RPMI8226 (cell line): ENCODE data around the gene ACAP3.

Experiments
- DNase-seq: peaks from one replicate; pipeline ENCODE4 v3.0.0-alpha.2; 2015

The ACAP3 gene

GRCh38 chr1:1284221-1285101 is 23.3 kb downstream of the ACAP3 start:
- DNase-seq, result no peak

- DNase-seq, result peak; percentile 54
Measured at GRCh38 chr1:1283821-1284220, 23.9 kb downstream of the ACAP3 start.

- no peak for DNase-seq
Measured at GRCh38 chr1:1282998-1283397, 24.7 kb downstream of the ACAP3 start.

- DNase-seq, result peak; percentile 70
Measured at GRCh38 chr1:1281533-1282321, 26.0 kb downstream of the ACAP3 start.

- no peak for DNase-seq
Measured at GRCh38 chr1:1280782-1281481, 26.8 kb downstream of the ACAP3 start.

GRCh38 chr1:1279028-1279427 is 28.7 kb downstream of the ACAP3 start:
- no peak for DNase-seq

- DNase-seq, result peak; percentile 48
Measured at GRCh38 chr1:1278620-1279019, 29.1 kb downstream of the ACAP3 start.

GRCh38 chr1:1275836-1276235 is 31.9 kb downstream of the ACAP3 start:
- DNase-seq, result no peak

- no peak for DNase-seq
Measured at GRCh38 chr1:1274931-1275431, 32.7 kb downstream of the ACAP3 start.

- DNase-seq, result no peak
Measured at GRCh38 chr1:1274299-1274930, 33.3 kb downstream of the ACAP3 start.

- DNase-seq, result peak; percentile 96
Measured at GRCh38 chr1:1273512-1274298, 34.0 kb downstream of the ACAP3 start, which contains the start of gene UBE2J2. TSS of gene UBE2J2 (minus strand) at chr1:1273854. CDS start at chr1:1267992, 5,862 bp downstream.

- DNase-seq, result no peak
Measured at GRCh38 chr1:1273209-1273511, 34.6 kb downstream of the ACAP3 start.

- peak; percentile 60 for DNase-seq
Measured at GRCh38 chr1:1272341-1273208, 35.2 kb downstream of the ACAP3 start.

GRCh38 chr1:1270813-1271212 is 36.9 kb downstream of the ACAP3 start:
- no peak for DNase-seq

- DNase-seq, result no peak
Measured at GRCh38 chr1:1268284-1268682, 39.4 kb downstream of the ACAP3 start.

- no peak for DNase-seq
Measured at GRCh38 chr1:1267488-1268283, 40.0 kb downstream of the ACAP3 start.

GRCh38 chr1:1264868-1265272 is 42.9 kb downstream of the ACAP3 start:
- DNase-seq, result no peak

- no peak for DNase-seq
Measured at GRCh38 chr1:1264026-1264425, 43.7 kb downstream of the ACAP3 start.

- DNase-seq, result no peak
Measured at GRCh38 chr1:1262758-1263157, 45.0 kb downstream of the ACAP3 start.

GRCh38 chr1:1262071-1262470 is 45.7 kb downstream of the ACAP3 start:
- DNase-seq, result no peak
